Testis (tissue), 3 donors: Measurements from ENCODE around the gene COG4. TPM values are rescaled to one million over a fixed set of nuclear protein-coding genes. Genes with fewer than 3 reads are reported as not detected.
"Not testable (repeated sequence)": the region's sequence is repeated elsewhere in the genome, so short reads cannot be mapped to it uniquely, and the experiment has no call there.

Source experiments
- DNase-seq: peaks from one replicate; pipeline ENCODE4 v3.0.0-alpha.2; 2019
- H3K27ac ChIP-seq, 2 donors: fragments of 200-600 bp; sonication (generic); one replicate each; pipeline ENCODE4 v1.5.1; 2019
- H3K27me3 ChIP-seq: fragments of 200-600 bp; sonication (generic); one replicate; pipeline ENCODE4 v1.5.1; 2019
- H3K36me3 ChIP-seq: fragments of 200-600 bp; sonication (generic); one replicate; pipeline ENCODE4 v1.5.1; 2017; ENCODE audit warnings: low read depth; ENCODE audit errors: missing control alignments
- H3K4me1 ChIP-seq: fragments of 200-600 bp; sonication (generic); one replicate; pipeline ENCODE4 v1.5.1; 2019
- H3K4me3 ChIP-seq, 2 donors: fragments of 200-600 bp; sonication (generic); one replicate each; pipeline ENCODE4 v1.5.1; 2017 to 2019
- H3K9me3 ChIP-seq: fragments of 200-600 bp; sonication (generic); one replicate; pipeline ENCODE4 v1.5.1; 2017
- POLR2A ChIP-seq: fragments of 450-650 bp; IDR thresholded peaks from one replicate; pipeline ENCODE4 v1.6.1; 2017; ENCODE audit warnings: antibody characterized with exemption, mild to moderate bottlenecking, moderate library complexity
- WGBS, 2 donors: methylation state at CpG; one replicate each; pipeline ENCODE4 v1.1.5; 2018; 5-methylcytosine and 5-hydroxymethylcytosine counted together
- intact Hi-C: fragments of 100-400 bp; cut with DNase I; formaldehyde crosslinking; loops from one replicate; pipeline ENCODE4 v1.15.1; 2023; ENCODE audit warnings: low total_unique reads
- polyA plus RNA-seq: library from polyadenylated mRNA; stranded (reverse); fragments of 350-450 nt; fragmentation: Illumina TruSeq; extraction: RNeasy Lipid Tissue Mini Kit (QIAGEN cat#74804); gene quantifications from one replicate; pipeline ENCODE4 v1.2.3, GENCODE V29; 2014; ENCODE audit warnings: low read depth, low replicate concordance; ENCODE audit not compliant: insufficient read depth
- total RNA-seq, 2 donors: library from RNA; depleted of rRNA; stranded (reverse); fragments of >200 nt; gene quantifications; one replicate each; pipeline ENCODE4 v1.2.3, GENCODE V29; 2016
- TF ChIP-seq, protein P1 (sequence below), 3 experiments: fragments of 450-650 bp in 2 of 3; fragments of 200-600 bp in 1 of 3; sonication (generic) in 1 of 3; IDR thresholded peaks; one replicate each; pipeline ENCODE4 v1.5.1; 2016 to 2019; ENCODE audit warnings: antibody characterized with exemption in 3 of 3, mild to moderate bottlenecking in 2 of 3, moderate library complexity in 1 of 3

COG4 gene
- total and polyA plus RNA-seq, 3 donors from 2014 or later, result 65.9 to 85.9 (median 85.2) TPM

DNA sequence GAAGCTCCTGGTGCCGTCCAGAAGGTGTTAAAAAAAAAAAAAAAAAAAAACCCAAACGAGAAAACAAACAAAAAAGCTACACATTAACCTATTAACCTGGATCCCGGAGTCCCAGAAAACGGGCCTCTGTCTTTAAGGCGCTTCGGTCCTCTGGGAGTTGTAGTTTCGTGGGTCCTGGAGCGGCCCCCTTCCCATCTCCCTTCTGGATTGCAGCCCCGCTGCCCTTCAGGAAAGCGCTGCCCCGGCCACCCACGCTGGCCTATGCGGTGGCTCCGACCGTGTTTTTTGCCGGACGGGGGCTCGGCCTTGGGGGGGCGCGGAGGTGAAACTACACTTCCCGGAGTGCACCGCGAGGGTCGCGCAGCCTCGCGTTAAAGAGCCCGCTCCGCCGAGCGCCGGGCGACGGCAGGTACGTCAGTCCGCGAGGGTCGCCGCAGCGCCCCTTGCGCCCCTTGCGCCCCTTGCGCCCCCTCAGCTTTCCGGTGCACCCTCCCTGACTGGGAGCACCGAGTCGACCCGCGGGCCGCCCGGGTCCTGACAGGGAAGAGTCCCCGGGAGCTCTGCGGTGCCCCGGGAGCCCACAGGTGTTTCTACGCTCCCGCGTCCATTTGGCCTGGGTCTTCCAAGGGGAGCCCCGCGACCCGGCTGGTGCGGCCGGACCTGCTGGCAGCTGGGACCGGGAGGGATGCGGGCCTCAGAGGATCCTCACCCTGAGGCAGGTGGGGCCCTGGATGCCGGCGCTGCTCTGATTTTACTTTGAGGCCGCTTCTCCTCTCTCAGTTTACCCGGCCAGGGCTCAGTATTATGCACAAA is 68.9 kb downstream of the COG4 start, which contains the start of gene FCSK:
Gene FCSK, plus strand, starts transcription at position 374 of the 813 bp plus-strand sequence. CDS start 8,596 bp downstream, outside the sequence.
- H3K4me1 ChIP-seq, result peaks cover 7% of the 10 kb centered on the region
- no peaks in the 10 kb centered on the region for H3K36me3 ChIP-seq
- no peaks in the 10 kb centered on the region for H3K9me3 ChIP-seq
- 0% methylated on average over 10 to 62 of the region's 67 CpGs for WGBS, 2 donors
- DNase-seq, result peak; percentile 81
- no peaks in the 10 kb centered on the region for H3K27me3 ChIP-seq
- intact Hi-C loops, result no loop called here
- H3K27ac ChIP-seq, result peak within 1 kb of the TSS; percentile 93
- H3K4me3 ChIP-seq, result peak within 1 kb of the TSS; percentile 80 to 97
- no peak for TF ChIP-seq POLR2A
- TF ChIP-seq, protein P1, sequence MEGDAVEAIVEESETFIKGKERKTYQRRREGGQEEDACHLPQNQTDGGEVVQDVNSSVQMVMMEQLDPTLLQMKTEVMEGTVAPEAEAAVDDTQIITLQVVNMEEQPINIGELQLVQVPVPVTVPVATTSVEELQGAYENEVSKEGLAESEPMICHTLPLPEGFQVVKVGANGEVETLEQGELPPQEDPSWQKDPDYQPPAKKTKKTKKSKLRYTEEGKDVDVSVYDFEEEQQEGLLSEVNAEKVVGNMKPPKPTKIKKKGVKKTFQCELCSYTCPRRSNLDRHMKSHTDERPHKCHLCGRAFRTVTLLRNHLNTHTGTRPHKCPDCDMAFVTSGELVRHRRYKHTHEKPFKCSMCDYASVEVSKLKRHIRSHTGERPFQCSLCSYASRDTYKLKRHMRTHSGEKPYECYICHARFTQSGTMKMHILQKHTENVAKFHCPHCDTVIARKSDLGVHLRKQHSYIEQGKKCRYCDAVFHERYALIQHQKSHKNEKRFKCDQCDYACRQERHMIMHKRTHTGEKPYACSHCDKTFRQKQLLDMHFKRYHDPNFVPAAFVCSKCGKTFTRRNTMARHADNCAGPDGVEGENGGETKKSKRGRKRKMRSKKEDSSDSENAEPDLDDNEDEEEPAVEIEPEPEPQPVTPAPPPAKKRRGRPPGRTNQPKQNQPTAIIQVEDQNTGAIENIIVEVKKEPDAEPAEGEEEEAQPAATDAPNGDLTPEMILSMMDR (IDR thresholded peaks at IDR 0.05), result peak in 1 of 3 experiments; percentile 8

DNA sequence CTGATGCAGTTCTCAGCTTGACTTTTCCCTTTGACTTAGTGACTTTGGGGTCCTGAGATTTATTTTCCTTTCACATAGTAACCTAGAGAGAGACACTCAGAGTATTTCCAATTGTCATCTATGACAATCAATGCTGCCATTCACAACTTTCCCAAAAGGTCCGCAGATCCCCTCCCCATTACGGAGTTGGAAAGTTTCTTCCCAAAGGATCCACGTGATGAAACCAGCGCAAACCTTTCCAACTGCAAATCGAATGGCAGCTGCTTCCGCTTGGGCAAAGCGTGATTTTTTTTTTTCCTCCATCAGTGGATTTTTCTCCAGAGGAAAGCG is 69.5 kb downstream of the COG4 start:
- 1 to 2% methylated on average over 8 of the region's 8 CpGs for WGBS, 2 donors
- H3K4me1 ChIP-seq, result peaks cover 7% of the 10 kb centered on the region
- H3K36me3 ChIP-seq, result no peaks in the 10 kb centered on the region
- intact Hi-C loops, result no loop called here
- H3K27me3 ChIP-seq, result no peaks in the 10 kb centered on the region
- peak overlapping the region; percentile 93 for H3K27ac ChIP-seq
- no peaks in the 10 kb centered on the region for H3K9me3 ChIP-seq
- H3K4me3 ChIP-seq, result peak overlapping the region; percentile 80 to 97
- TF ChIP-seq POLR2A, result no peak
- TF ChIP-seq, protein P1 (IDR thresholded peaks at IDR 0.05), result no peak
- DNase-seq, result no peak

- DNase-seq, result no peak
- Histone ChIP-seq H3K27ac (no peak overlapping the region), H3K9me3 (no peaks in the 10 kb centered on the region), H3K36me3 (no peaks in the 10 kb centered on the region), H3K27me3 (no peaks in the 10 kb centered on the region), H3K4me1 (peaks cover 7% of the 10 kb centered on the region), H3K4me3 (peak overlapping the region; percentile 80 to 97)
- TF ChIP-seq, protein P1 (IDR thresholded peaks at IDR 0.05), result no peak
- no peak for TF ChIP-seq POLR2A
- intact Hi-C loops, result no loop called here
- 88 to 91% methylated on average over 11 of the region's 11 CpGs for WGBS, 2 donors
Measured at GRCh38 chr16:70453117-70453891, 70.0 kb downstream of the COG4 start.

DNA sequence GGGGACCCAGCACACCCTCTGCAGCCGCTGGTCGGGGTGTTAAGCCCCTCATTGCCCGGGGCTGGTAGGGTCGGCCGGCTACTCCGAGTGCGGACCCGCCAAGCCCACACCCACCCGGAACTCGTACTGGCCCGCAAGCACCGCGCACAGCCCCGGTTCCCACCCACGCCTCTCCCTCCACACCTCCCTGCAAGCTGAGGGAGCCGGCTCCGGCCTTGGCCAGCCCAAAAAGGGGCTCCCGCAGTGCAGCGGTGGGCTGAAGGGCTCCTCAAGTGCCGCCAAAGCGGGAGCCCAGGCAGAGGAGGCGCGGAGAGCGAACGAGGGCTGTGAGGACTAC is 72.4 kb downstream of the COG4 start:
- H3K27ac ChIP-seq, result peak overlapping the region in 1 of 2 donors; percentile 14
- DNase-seq, H3K27me3 ChIP-seq, intact Hi-C loops, H3K9me3 ChIP-seq, H3K36me3 ChIP-seq, H3K4me1 ChIP-seq: not testable (repeated sequence)
- peak overlapping the region; percentile 38 to 41 for H3K4me3 ChIP-seq
- WGBS, 2 donors, result 25 to 54% methylated on average over 7 to 22 of the region's 25 CpGs

DNA sequence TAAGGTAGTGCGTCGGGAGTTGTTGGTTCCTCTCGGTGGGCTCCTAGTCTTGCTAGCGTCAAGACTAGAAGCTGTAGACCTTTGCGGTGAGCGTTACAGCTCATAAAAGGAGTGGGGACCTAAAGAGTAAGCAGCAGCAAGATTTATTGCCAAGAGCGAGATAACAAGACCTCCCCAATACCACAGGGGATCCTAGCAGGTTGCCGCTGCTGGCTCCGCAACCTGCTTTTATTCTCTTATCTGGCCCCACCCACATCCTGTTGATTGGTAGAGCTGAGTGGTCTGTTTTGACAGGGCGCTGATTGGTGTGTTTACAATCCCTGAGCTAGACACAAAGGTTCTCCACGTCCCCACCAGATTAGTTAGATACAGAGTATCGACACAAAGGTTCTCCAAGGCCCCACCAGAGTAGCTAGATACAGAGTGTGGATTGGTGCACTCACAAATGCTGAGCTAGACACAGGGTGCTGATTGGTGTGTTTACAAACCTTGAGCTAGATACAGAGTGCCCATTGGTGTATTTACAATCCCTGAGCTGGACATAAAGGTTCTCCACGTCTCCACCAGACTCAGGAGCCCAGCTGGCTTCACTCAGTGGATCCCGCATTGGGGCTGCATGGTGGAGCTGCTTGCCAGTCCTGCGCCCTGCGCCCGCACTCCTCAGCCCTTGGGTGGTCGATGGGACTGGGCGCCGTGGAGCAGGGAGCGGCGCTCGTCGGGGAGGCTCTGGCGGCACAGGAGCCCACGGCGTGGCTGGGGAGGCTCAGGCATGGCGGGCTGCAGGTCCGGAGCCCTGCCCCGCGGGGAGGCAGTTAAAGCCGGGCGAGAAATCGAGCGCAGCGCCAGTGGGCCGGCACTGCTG is 73.0 kb downstream of the COG4 start:
- H3K27me3 ChIP-seq, H3K36me3 ChIP-seq, H3K4me1 ChIP-seq, H3K9me3 ChIP-seq, intact Hi-C loops: not testable (repeated sequence)
- peak; percentile 64 for DNase-seq
- H3K27ac ChIP-seq, result peak overlapping the region in 1 of 2 donors; percentile 14
- 64 to 77% methylated on average over 11 to 37 of the region's 37 CpGs for WGBS, 2 donors
- peak overlapping the region; percentile 38 to 41 for H3K4me3 ChIP-seq
